Nephron progenitor cell (in vitro differentiated cells): ENCODE measurements around the gene DLL3.

ENCODE experiments used
- DNase-seq: peaks from one replicate; pipeline ENCODE4 v3.0.0; 2021
- H3K27ac Mint-ChIP-seq: 2 replicates; pipeline ENCODE4 v1.8.0; 2021; ENCODE audit warnings: mild to moderate bottlenecking, moderate library complexity, mixed read lengths
- H3K27me3 Mint-ChIP-seq: 2 replicates; pipeline ENCODE4 v1.8.0; 2021; ENCODE audit warnings: mild to moderate bottlenecking, low read depth, mixed read lengths; ENCODE audit not compliant: poor library complexity
- H3K36me3 Mint-ChIP-seq: 2 replicates; pipeline ENCODE4 v1.8.0; 2021; ENCODE audit warnings: low read depth, mixed read lengths
- H3K4me1 Mint-ChIP-seq: 2 replicates; pipeline ENCODE4 v1.8.0; 2021; ENCODE audit warnings: mixed read lengths
- H3K4me3 Mint-ChIP-seq: 2 replicates; pipeline ENCODE4 v1.8.0; 2021; ENCODE audit warnings: mild to moderate bottlenecking, moderate library complexity, mixed read lengths
- H3K9me3 Mint-ChIP-seq: 2 replicates; pipeline ENCODE4 v1.8.0; 2021; ENCODE audit warnings: mild to moderate bottlenecking, moderate library complexity, mixed read lengths
- CTCF ChIP-seq: fragments of 200-600 bp; sonication (generic); IDR thresholded peaks from 2 replicates; pipeline ENCODE4 v1.5.0; 2021; ENCODE audit warnings: antibody characterized with exemption

The DLL3 gene

GRCh38 chr19:39481229-39481545, 17.6 kb upstream of the DLL3 start:
- Mint-ChIP-seq H3K4me3 (peak overlapping the region; percentile 96), H3K27me3 (peaks cover 7% of the 10 kb centered on the region), H3K27ac (peak overlapping the region; percentile 96), H3K9me3 (no peaks in the 10 kb centered on the region), H3K4me1 (peaks cover 36% of the 10 kb centered on the region), H3K36me3 (peaks cover 27% of the 10 kb centered on the region)
- no peak for DNase-seq
- TF ChIP-seq CTCF: no peak

- no peak for TF ChIP-seq CTCF
- no peak for DNase-seq
- H3K27me3 Mint-ChIP-seq: peaks cover 4% of the 10 kb centered on the region
- H3K4me3 Mint-ChIP-seq: peak overlapping the region; percentile 96
- peak overlapping the region; percentile 96 for H3K27ac Mint-ChIP-seq
- peaks cover 26% of the 10 kb centered on the region for H3K36me3 Mint-ChIP-seq
- H3K9me3 Mint-ChIP-seq: no peaks in the 10 kb centered on the region
- peaks cover 36% of the 10 kb centered on the region for H3K4me1 Mint-ChIP-seq
These were observed 17.1 kb upstream of the DLL3 start for GRCh38 chr19:39481676-39482075.

GRCh38 chr19:39483141-39483540, 15.6 kb upstream of the DLL3 start:
- TF ChIP-seq CTCF: no peak
- peak overlapping the region; percentile 96 for H3K4me3 Mint-ChIP-seq
- peaks cover 28% of the 10 kb centered on the region for H3K36me3 Mint-ChIP-seq
- peaks cover 36% of the 10 kb centered on the region for H3K4me1 Mint-ChIP-seq
- no peaks in the 10 kb centered on the region for H3K9me3 Mint-ChIP-seq
- peaks cover 4% of the 10 kb centered on the region for H3K27me3 Mint-ChIP-seq
- no peak for DNase-seq
- no peak overlapping the region for H3K27ac Mint-ChIP-seq

- Mint-ChIP-seq H3K9me3 (no peaks in the 10 kb centered on the region), H3K27me3 (no peaks in the 10 kb centered on the region), H3K4me3 (no peak overlapping the region), H3K27ac (no peak overlapping the region), H3K36me3 (peaks cover 40% of the 10 kb centered on the region), H3K4me1 (peaks cover 5% of the 10 kb centered on the region)
- no peak for DNase-seq
- no peak for TF ChIP-seq CTCF
These were observed 9.0 kb upstream of the DLL3 start for GRCh38 chr19:39489756-39490155.

- H3K9me3 Mint-ChIP-seq: no peaks in the 10 kb centered on the region
- H3K4me1 Mint-ChIP-seq: peaks cover 15% of the 10 kb centered on the region
- no peak for DNase-seq
- no peak for TF ChIP-seq CTCF
- peaks cover 24% of the 10 kb centered on the region for H3K36me3 Mint-ChIP-seq
- no peak overlapping the region for H3K4me3 Mint-ChIP-seq
- no peak overlapping the region for H3K27ac Mint-ChIP-seq
- no peaks in the 10 kb centered on the region for H3K27me3 Mint-ChIP-seq
These were observed 6.5 kb upstream of the DLL3 start for GRCh38 chr19:39492225-39492624.

- no peak overlapping the region for H3K27ac Mint-ChIP-seq
- no peaks in the 10 kb centered on the region for H3K9me3 Mint-ChIP-seq
These were observed 6.0 kb upstream of the DLL3 start for GRCh38 chr19:39492788-39493187.

More at GRCh38 chr19:39492788-39493187, 6.0 kb upstream of the DLL3 start:
- Mint-ChIP-seq H3K36me3 (peaks cover 23% of the 10 kb centered on the region), H3K4me3 (no peak overlapping the region), H3K27me3 (no peaks in the 10 kb centered on the region), H3K4me1 (peaks cover 15% of the 10 kb centered on the region)
- no peak for DNase-seq
- TF ChIP-seq CTCF: no peak
